HepG2 (cell line): ENCODE measurements around the gene BSG. TPM values are rescaled to one million over a fixed set of nuclear protein-coding genes. Genes with fewer than 3 reads are reported as not detected.

Experiments
- HNRNPH1 ChIP-seq: fragments of 200-400 bp; formaldehyde crosslinking; optimal IDR thresholded peaks from 2 replicates; pipeline ENCODE3; 2017; ENCODE audit warnings: mild to moderate bottlenecking, low read depth, low read length
- IRX3 ChIP-seq: sonication (generic); formaldehyde crosslinking; IDR thresholded peaks from 2 replicates; pipeline ENCODE4 v1.8.1; 2023; ENCODE audit warnings: mild to moderate bottlenecking, low read depth, missing genetic modification reagents, borderline replicate concordance
- KLF16 ChIP-seq, 2 experiments: sonication (generic) in 1 of 2; formaldehyde crosslinking in 1 of 2; IDR thresholded peaks; 2 replicates each; pipeline versions ENCODE4 v1.6.1 to v1.8.0; 2016 to 2023; ENCODE audit warnings: missing genetic modification reagents in 2 of 2, missing compliant biosample characterization in 1 of 2
- MEIS1 ChIP-seq: sonication (generic); formaldehyde crosslinking; IDR thresholded peaks from 2 replicates; pipeline ENCODE4 v1.9.0; 2021; ENCODE audit warnings: mild to moderate bottlenecking, missing genetic modification reagents, moderate library complexity, borderline replicate concordance
- MTA3 ChIP-seq: sonication (generic); formaldehyde crosslinking; IDR thresholded peaks from 2 replicates; pipeline ENCODE4 v1.4.0; 2020; ENCODE audit warnings: missing genetic modification reagents
- REPIN1 ChIP-seq: sonication (generic); formaldehyde crosslinking; IDR thresholded peaks from 2 replicates; pipeline ENCODE4 v1.8.0; 2022; ENCODE audit warnings: missing genetic modification reagents, low read depth, mild to moderate bottlenecking, borderline replicate concordance
- SRSF1 ChIP-seq: fragments of 200-400 bp; formaldehyde crosslinking; optimal IDR thresholded peaks from 2 replicates; pipeline ENCODE3; 2017; ENCODE audit warnings: mild to moderate bottlenecking, low read depth, low read length, moderate library complexity
- TFE3 ChIP-seq: IDR thresholded peaks from 2 replicates; pipeline ENCODE4 v1.6.1; 2016
- ZNF446 ChIP-seq: sonication (generic); formaldehyde crosslinking; IDR thresholded peaks from 2 replicates; pipeline ENCODE4 v1.5.0; 2020; ENCODE audit warnings: mild to moderate bottlenecking, missing genetic modification reagents
- ZNF557 ChIP-seq: sonication (generic); formaldehyde crosslinking; IDR thresholded peaks from 2 replicates; pipeline ENCODE4 v1.4.0; 2020; ENCODE audit warnings: missing genetic modification reagents
- ZSCAN31 ChIP-seq: sonication (generic); formaldehyde crosslinking; IDR thresholded peaks from 2 replicates; pipeline ENCODE4 v1.5.0; 2020; ENCODE audit warnings: low read depth, mild to moderate bottlenecking, missing genetic modification reagents
- polyA plus RNA-seq, 8 experiments: library from polyadenylated mRNA; depleted of rRNA in 3 of 8; stranded (reverse) in 7 of 8; unstranded in 1 of 8; fragments of >200 nt; fragmentation: Illumina TruSeq in 4 of 8; extraction: Trizol in 4 of 8; gene quantifications; 2 replicates each; pipeline versions ENCODE4 v1.2.1 to v1.2.3, GENCODE V29; 2011 to 2016; ENCODE audit warnings: low read depth in 4 of 8, missing spikeins in 1 of 8, mixed read lengths in 1 of 8; ENCODE audit not compliant: insufficient read depth in 1 of 8
- total RNA-seq, 5 experiments: library from RNA; depleted of rRNA; stranded (reverse); fragments of >200 nt; fragmentation: Illumina TruSeq; extraction: Trizol; gene quantifications; 2 replicates each; pipeline ENCODE4 v1.2.3, GENCODE V29; 2016; ENCODE audit warnings: low read depth in 1 of 5
- TF ChIP-seq, protein P1 (sequence below): sonication (generic); formaldehyde crosslinking; IDR thresholded peaks from 2 replicates; pipeline ENCODE4 v1.4.0; 2020; ENCODE audit warnings: mild to moderate bottlenecking, missing genetic modification reagents
- TF ChIP-seq, protein P2 (sequence below), 2 experiments: fragments of 450-650 bp in 1 of 2; sonication (generic) in 1 of 2; formaldehyde crosslinking in 1 of 2; IDR thresholded peaks; 2 replicates each; pipeline versions ENCODE4 v1.6.1 to v1.8.0; 2016 to 2022; ENCODE audit warnings: antibody characterized with exemption in 1 of 2, mild to moderate bottlenecking in 1 of 2, missing genetic modification reagents in 1 of 2

The BSG gene
- total and polyA plus RNA-seq, 2 of the 13 experiments (the other 11 are each of a cell fraction or from before 2014, with no cell fraction given): 309 to 754 TPM

- TF ChIP-seq IRX3 (CRISPR knock-in tag): no peak
- TF ChIP-seq MEIS1 (CRISPR knock-in tag): peak; percentile 60; the same call in 1 of the 2 replicates
- TF ChIP-seq ZNF446: no peak
- no peak for TF ChIP-seq ZNF557 (CRISPR knock-in tag)
- peak; percentile 54 for TF ChIP-seq SRSF1
- TF ChIP-seq, protein P1, sequence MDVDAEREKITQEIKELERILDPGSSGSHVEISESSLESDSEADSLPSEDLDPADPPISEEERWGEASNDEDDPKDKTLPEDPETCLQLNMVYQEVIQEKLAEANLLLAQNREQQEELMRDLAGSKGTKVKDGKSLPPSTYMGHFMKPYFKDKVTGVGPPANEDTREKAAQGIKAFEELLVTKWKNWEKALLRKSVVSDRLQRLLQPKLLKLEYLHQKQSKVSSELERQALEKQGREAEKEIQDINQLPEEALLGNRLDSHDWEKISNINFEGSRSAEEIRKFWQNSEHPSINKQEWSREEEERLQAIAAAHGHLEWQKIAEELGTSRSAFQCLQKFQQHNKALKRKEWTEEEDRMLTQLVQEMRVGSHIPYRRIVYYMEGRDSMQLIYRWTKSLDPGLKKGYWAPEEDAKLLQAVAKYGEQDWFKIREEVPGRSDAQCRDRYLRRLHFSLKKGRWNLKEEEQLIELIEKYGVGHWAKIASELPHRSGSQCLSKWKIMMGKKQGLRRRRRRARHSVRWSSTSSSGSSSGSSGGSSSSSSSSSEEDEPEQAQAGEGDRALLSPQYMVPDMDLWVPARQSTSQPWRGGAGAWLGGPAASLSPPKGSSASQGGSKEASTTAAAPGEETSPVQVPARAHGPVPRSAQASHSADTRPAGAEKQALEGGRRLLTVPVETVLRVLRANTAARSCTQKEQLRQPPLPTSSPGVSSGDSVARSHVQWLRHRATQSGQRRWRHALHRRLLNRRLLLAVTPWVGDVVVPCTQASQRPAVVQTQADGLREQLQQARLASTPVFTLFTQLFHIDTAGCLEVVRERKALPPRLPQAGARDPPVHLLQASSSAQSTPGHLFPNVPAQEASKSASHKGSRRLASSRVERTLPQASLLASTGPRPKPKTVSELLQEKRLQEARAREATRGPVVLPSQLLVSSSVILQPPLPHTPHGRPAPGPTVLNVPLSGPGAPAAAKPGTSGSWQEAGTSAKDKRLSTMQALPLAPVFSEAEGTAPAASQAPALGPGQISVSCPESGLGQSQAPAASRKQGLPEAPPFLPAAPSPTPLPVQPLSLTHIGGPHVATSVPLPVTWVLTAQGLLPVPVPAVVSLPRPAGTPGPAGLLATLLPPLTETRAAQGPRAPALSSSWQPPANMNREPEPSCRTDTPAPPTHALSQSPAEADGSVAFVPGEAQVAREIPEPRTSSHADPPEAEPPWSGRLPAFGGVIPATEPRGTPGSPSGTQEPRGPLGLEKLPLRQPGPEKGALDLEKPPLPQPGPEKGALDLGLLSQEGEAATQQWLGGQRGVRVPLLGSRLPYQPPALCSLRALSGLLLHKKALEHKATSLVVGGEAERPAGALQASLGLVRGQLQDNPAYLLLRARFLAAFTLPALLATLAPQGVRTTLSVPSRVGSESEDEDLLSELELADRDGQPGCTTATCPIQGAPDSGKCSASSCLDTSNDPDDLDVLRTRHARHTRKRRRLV (CRISPR knock-in tag): no peak
- TF ChIP-seq HNRNPH1: no peak
- TF ChIP-seq ZSCAN31: peak; percentile 73
- peak; percentile 90; the same call in 1 of the 2 replicates for TF ChIP-seq REPIN1 (CRISPR knock-in tag)
- TF ChIP-seq MTA3 (CRISPR knock-in tag): no peak
- peak in 1 of 2 experiments; percentile 46; a peak in 1 of 4 replicates for TF ChIP-seq KLF16 (CRISPR knock-in tag; IDR thresholded peaks at IDR 0.05)
- TF ChIP-seq TFE3 (CRISPR knock-in tag): peak; percentile 65; the same call in 1 of the 2 replicates
- TF ChIP-seq, protein P2, sequence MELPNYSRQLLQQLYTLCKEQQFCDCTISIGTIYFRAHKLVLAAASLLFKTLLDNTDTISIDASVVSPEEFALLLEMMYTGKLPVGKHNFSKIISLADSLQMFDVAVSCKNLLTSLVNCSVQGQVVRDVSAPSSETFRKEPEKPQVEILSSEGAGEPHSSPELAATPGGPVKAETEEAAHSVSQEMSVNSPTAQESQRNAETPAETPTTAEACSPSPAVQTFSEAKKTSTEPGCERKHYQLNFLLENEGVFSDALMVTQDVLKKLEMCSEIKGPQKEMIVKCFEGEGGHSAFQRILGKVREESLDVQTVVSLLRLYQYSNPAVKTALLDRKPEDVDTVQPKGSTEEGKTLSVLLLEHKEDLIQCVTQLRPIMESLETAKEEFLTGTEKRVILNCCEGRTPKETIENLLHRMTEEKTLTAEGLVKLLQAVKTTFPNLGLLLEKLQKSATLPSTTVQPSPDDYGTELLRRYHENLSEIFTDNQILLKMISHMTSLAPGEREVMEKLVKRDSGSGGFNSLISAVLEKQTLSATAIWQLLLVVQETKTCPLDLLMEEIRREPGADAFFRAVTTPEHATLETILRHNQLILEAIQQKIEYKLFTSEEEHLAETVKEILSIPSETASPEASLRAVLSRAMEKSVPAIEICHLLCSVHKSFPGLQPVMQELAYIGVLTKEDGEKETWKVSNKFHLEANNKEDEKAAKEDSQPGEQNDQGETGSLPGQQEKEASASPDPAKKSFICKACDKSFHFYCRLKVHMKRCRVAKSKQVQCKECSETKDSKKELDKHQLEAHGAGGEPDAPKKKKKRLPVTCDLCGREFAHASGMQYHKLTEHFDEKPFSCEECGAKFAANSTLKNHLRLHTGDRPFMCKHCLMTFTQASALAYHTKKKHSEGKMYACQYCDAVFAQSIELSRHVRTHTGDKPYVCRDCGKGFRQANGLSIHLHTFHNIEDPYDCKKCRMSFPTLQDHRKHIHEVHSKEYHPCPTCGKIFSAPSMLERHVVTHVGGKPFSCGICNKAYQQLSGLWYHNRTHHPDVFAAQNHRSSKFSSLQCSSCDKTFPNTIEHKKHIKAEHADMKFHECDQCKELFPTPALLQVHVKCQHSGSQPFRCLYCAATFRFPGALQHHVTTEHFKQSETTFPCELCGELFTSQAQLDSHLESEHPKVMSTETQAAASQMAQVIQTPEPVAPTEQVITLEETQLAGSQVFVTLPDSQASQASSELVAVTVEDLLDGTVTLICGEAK (IDR thresholded peaks at IDR 0.05): no peak
- TF ChIP-seq, protein P2 (CRISPR knock-in tag; IDR thresholded peaks at IDR 0.05): 0 out of 2 replicates have a peak, but pooled peaks have one; percentile 32
Observed at GRCh38 chr19:524062-524674, 48.2 kb upstream of the BSG start (continued).
